Measurements from ENCODE around the gene WIPF3. TPM values are rescaled to one million over a fixed set of nuclear protein-coding genes. Genes with fewer than 3 reads are reported as not detected.

The WIPF3 gene
- total RNA-seq, 1 experiment from 2014 or later: 11.6 TPM

DNA sequence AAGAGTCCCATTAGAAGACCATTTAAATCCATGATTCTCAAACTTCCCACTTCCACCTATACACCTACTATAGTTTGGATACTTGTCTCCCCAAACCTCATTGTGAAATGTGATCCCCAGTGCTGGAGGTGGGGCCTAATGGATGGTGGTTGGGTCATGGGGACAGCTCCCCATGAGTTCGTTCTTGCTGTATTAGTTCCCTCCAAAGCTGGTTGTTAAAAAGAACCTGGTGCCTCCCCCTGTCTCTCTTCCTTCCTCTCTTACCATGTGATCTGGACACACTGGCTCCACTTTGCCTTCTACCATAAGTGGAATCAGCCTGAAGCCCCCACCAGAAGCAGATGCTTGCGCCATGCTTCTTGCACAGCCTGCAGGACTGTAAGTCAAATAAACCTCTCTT, 53.9 kb downstream of the WIPF3 start:
- Histone ChIP-seq H3K27me3 (ENCODE audit: insufficient read depth, low read length) (no peaks in the 10 kb centered on the region), H3K4ac (ENCODE audit: low read depth, low read length) (no peak overlapping the region), H3K56ac (ENCODE audit: insufficient read length, low read depth, low read length) (no peak overlapping the region), H3K18ac (ENCODE audit: insufficient read length, low read depth, low read length) (no peak overlapping the region), H3K4me2 (ENCODE audit: insufficient read depth, insufficient read length, low read length) (no peak overlapping the region), H3K27ac (ENCODE audit: insufficient read length, low read depth, low read length) (no peak overlapping the region), H2BK20ac (ENCODE audit: low read depth, low read length, poor library complexity, severe bottlenecking) (no peak overlapping the region), H2BK12ac (ENCODE audit: insufficient read length, low read depth, low read length) (no peak overlapping the region), H4K20me1 (ENCODE audit: control insufficient read depth, insufficient read depth, insufficient read length) (no peaks in the 10 kb centered on the region), H3K23me2 (ENCODE audit: insufficient read length, low read depth, low read length, poor library complexity, severe bottlenecking) (no peaks in the 10 kb centered on the region), H2AK5ac (ENCODE audit: insufficient read length, low read length) (no peak overlapping the region), H2AFZ (ENCODE audit: low read length) (no peak overlapping the region), H3K9ac (ENCODE audit: extremely low read depth, insufficient read length, low read length) (no peak overlapping the region), H2BK15ac (ENCODE audit: low read depth, low read length) (no peak overlapping the region), H4K91ac (ENCODE audit: insufficient read length, low read depth, low read length) (no peak overlapping the region), H2BK5ac (ENCODE audit: insufficient read length, low read length) (no peak overlapping the region), H3K9me3 (ENCODE audit: control insufficient read depth, low read depth, low read length) (no peaks in the 10 kb centered on the region), H3K4me1 (ENCODE audit: insufficient read depth, low read length) (no peaks in the 10 kb centered on the region; the same call in 1 of the 2 replicates), H3K79me2 (ENCODE audit: insufficient read depth, low read length) (no peaks in the 10 kb centered on the region), H3K79me1 (ENCODE audit: insufficient read depth, low read depth, low read length, poor library complexity, severe bottlenecking) (no peaks in the 10 kb centered on the region), H3K14ac (ENCODE audit: insufficient read depth, low read length) (no peak overlapping the region), H4K8ac (replicated peaks; ENCODE audit: insufficient read length, low read depth, low read length) (no peak overlapping the region), H3K23ac (ENCODE audit: insufficient read length, low read depth, low read length) (no peak overlapping the region), H2BK120ac (ENCODE audit: low read depth, low read length, poor library complexity, severe bottlenecking) (no peak overlapping the region), H3T11ph (ENCODE audit: low read length) (no peak overlapping the region), H4K5ac (ENCODE audit: insufficient read length, low read depth, low read length) (no peak overlapping the region)
- Mint-ChIP-seq H3K4me3 (no peak overlapping the region), H3K27me3 (ENCODE audit: low read depth) (no peaks in the 10 kb centered on the region), H3K4me1 (peaks cover 17% of the 10 kb centered on the region in 2 experiments), H3K27ac (no peak overlapping the region), H3K9me3 (no peaks in the 10 kb centered on the region), H3K36me3 (ENCODE audit: insufficient read depth in 1 of 3, low read depth in 3 of 3) (no peaks in the 10 kb centered on the region)
- no peak for DNase-seq
- TF ChIP-seq, protein P1, sequence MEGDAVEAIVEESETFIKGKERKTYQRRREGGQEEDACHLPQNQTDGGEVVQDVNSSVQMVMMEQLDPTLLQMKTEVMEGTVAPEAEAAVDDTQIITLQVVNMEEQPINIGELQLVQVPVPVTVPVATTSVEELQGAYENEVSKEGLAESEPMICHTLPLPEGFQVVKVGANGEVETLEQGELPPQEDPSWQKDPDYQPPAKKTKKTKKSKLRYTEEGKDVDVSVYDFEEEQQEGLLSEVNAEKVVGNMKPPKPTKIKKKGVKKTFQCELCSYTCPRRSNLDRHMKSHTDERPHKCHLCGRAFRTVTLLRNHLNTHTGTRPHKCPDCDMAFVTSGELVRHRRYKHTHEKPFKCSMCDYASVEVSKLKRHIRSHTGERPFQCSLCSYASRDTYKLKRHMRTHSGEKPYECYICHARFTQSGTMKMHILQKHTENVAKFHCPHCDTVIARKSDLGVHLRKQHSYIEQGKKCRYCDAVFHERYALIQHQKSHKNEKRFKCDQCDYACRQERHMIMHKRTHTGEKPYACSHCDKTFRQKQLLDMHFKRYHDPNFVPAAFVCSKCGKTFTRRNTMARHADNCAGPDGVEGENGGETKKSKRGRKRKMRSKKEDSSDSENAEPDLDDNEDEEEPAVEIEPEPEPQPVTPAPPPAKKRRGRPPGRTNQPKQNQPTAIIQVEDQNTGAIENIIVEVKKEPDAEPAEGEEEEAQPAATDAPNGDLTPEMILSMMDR (conservative IDR thresholded peaks at IDR 0.05): no peak
- no CpG with 5 or more reads among the region's 2 CpGs for WGBS (ENCODE audit: extremely low coverage, insufficient read length, low lambda C conversion rate)

All from H9 (cell line).